SH-SY5Y (cell line): ENCODE results near the gene TBXAS1.

ENCODE experiments used
- GATA2 ChIP-seq: IDR thresholded peaks from 2 replicates; pipeline ENCODE4 v1.6.1; 2011; ENCODE audit warnings: mild to moderate bottlenecking, low read depth, low read length
- GATA3 ChIP-seq: IDR thresholded peaks from 2 replicates; pipeline ENCODE4 v1.6.1; 2011; ENCODE audit warnings: low read depth, mild to moderate bottlenecking, low read length, moderate library complexity

DNA sequence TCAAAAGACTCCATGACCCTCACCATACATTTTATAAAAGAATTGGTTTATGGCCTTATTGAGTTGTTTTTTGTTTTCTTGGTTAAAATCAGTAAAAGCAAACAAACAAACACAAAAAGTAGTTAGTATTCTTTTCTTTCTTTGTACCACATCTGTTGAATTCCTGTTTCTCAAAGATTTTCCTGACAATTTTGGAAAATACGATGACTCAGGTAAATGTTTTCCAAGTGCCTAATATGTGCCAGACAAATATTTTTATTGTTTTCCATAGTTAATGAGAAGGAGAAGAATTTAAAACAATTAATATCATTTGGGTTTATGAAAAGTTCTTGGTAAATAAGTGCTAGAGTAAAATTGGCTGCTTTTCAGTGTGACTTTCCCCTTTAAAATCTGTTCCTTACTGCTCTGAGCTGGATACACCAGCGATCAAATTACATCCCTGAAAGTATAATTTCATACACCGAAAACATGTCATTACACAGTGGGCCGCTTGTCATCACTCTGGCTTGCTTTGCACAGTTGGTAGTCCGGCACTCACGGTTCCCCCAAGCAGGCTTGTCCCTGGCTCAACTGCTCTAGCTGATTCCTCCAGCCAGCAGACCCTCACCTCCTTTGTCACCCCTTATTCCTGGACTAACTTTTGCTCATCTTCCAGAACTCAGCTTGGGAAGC is 80.5 kb downstream of the TBXAS1 start:
- TF ChIP-seq GATA2 (no peak), GATA3 (no peak)
